A673 (cell line): Measurements from ENCODE around the gene TEX38. TPM values are rescaled to one million over a fixed set of nuclear protein-coding genes. Genes with fewer than 3 reads are reported as not detected.
A peak's percentile ranks its signal among the peaks of the same experiment; 100 is the strongest.
"Not testable (repeated sequence)": the region's sequence is repeated elsewhere in the genome, so short reads cannot be mapped to it uniquely, and the experiment has no call there.

Experiments used
- BruUV-seq: library from RNA; stranded (reverse); fragments of 400-500 nt; replicated peaks from 2 replicates; lab custom pipeline; 2021; lab: Mats Ljungman, UMichigan
- CTCF ChIA-PET: fragments of 300-600 bp; sonication (Branson Sonifier 250); formaldehyde crosslinking; loops from one replicate; lab custom pipeline; 2022; ENCODE audit warnings: antibody characterized with exemption; lab: Charles Lee
- POLR2A ChIA-PET: fragments of 300-600 bp; sonication (Branson Sonifier 250); formaldehyde crosslinking; loops from one replicate; lab custom pipeline; 2022; ENCODE audit warnings: antibody characterized with exemption; ENCODE audit not compliant: low non-redundant PET; lab: Charles Lee
- DNase-seq: peaks from one replicate; pipeline ENCODE4 v3.0.0-alpha.2; 2015; ENCODE audit warnings: low spot score
- H3K27ac ChIP-seq: fragments of 200-600 bp; sonication (generic); 2 replicates; pipeline ENCODE4 v1.5.1; 2016; ENCODE audit warnings: mixed run types, low read depth, mild to moderate bottlenecking, mixed read lengths, antibody characterized with exemption, low read length; ENCODE audit not compliant: poor library complexity, severe bottlenecking
- H3K27me3 ChIP-seq: fragments of 200-600 bp; sonication (generic); replicated peaks from 2 replicates; pipeline ENCODE4 v1.6.1; 2017; ENCODE audit warnings: mixed run types, low read depth, mild to moderate bottlenecking, mixed read lengths, antibody characterized with exemption, low read length; ENCODE audit not compliant: insufficient read depth, poor library complexity
- H3K36me3 ChIP-seq: fragments of 200-600 bp; sonication (generic); 2 replicates; pipeline ENCODE4 v1.6.1; 2016; ENCODE audit warnings: mixed run types, mild to moderate bottlenecking, mixed read lengths, antibody characterized with exemption, low read length; ENCODE audit not compliant: insufficient read depth, poor library complexity, severe bottlenecking
- H3K4me1 ChIP-seq: fragments of 200-600 bp; sonication (generic); 2 replicates; pipeline ENCODE4 v1.6.1; 2017; ENCODE audit warnings: mixed run types, mild to moderate bottlenecking, mixed read lengths, antibody characterized with exemption, low read length; ENCODE audit not compliant: insufficient read depth, poor library complexity, severe bottlenecking
- H3K4me3 ChIP-seq: fragments of 200-600 bp; sonication (generic); 2 replicates; pipeline ENCODE4 v1.5.1; 2016; ENCODE audit warnings: low read depth, mixed run types, mild to moderate bottlenecking, mixed read lengths, low read length; ENCODE audit not compliant: poor library complexity, severe bottlenecking
- H3K9me3 ChIP-seq: fragments of 200-600 bp; sonication (generic); 2 replicates; pipeline ENCODE4 v1.6.1; 2016; ENCODE audit warnings: mixed run types, low read depth, mild to moderate bottlenecking, mixed read lengths, antibody characterized with exemption, low read length; ENCODE audit not compliant: poor library complexity, severe bottlenecking
- EZH2 ChIP-seq: fragments of 200-600 bp; sonication (generic); IDR thresholded peaks from 2 replicates; pipeline ENCODE4 v1.6.1; 2017; ENCODE audit warnings: borderline replicate concordance, low read depth, mild to moderate bottlenecking, mixed read lengths, antibody characterized with exemption, low read length; ENCODE audit not compliant: poor library complexity, severe bottlenecking
- intact Hi-C: fragments of 100-400 bp; cut with micrococcal nuclease; formaldehyde crosslinking; loops from one replicate; pipeline ENCODE4 v1.10.0; 2022; ENCODE audit not compliant: unreplicated experiment
- total RNA-seq: library from RNA; stranded (reverse); gene quantifications from 2 replicates; pipeline ENCODE4 v1.2.3, GENCODE V29; 2021
- TF ChIP-seq, protein P1 (sequence below): fragments of 300-800, 200-600 bp; sonication (generic); conservative IDR thresholded peaks from 2 replicates; pipeline ENCODE4 v1.5.1; 2017; ENCODE audit warnings: low read depth, mild to moderate bottlenecking, antibody characterized with exemption, low read length, moderate library complexity, mixed read lengths

Gene TEX38
- total RNA-seq, 1 experiment from 2014 or later = not detected

DNA sequence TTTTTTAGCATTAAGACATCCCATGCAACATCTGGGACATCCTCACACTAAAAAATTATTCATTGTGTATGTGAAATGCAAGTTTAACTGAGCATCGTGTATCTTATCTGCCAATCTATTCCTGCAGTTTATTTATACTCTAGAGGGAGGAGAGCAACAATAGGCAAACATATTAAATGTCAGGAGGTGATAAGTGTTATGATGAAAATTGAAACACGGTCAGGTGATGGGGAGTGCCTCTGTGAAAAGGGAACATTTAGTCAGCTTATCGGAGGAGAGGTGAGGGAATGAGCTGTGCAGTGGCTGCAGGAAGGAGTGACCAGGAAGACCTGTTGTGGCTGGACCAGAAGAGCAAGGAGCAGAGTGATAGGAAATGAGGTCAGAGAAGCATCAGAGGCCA is 48.0 kb downstream of the TEX38 start:
- ChIA-PET POLR2A (no interaction called here), CTCF (no interaction called here)
- Histone ChIP-seq H3K4me1 (peaks cover 7% of the 10 kb centered on the region), H3K27me3 (no peaks in the 10 kb centered on the region), H3K36me3 (peaks cover 10% of the 10 kb centered on the region), H3K9me3 (no peaks in the 10 kb centered on the region), H3K27ac (peak overlapping the region; percentile 90), H3K4me3 (peak overlapping the region; percentile 98)
- intact Hi-C loops = no loop called here
- TF ChIP-seq, protein P1, sequence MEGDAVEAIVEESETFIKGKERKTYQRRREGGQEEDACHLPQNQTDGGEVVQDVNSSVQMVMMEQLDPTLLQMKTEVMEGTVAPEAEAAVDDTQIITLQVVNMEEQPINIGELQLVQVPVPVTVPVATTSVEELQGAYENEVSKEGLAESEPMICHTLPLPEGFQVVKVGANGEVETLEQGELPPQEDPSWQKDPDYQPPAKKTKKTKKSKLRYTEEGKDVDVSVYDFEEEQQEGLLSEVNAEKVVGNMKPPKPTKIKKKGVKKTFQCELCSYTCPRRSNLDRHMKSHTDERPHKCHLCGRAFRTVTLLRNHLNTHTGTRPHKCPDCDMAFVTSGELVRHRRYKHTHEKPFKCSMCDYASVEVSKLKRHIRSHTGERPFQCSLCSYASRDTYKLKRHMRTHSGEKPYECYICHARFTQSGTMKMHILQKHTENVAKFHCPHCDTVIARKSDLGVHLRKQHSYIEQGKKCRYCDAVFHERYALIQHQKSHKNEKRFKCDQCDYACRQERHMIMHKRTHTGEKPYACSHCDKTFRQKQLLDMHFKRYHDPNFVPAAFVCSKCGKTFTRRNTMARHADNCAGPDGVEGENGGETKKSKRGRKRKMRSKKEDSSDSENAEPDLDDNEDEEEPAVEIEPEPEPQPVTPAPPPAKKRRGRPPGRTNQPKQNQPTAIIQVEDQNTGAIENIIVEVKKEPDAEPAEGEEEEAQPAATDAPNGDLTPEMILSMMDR = no peak
- TF ChIP-seq EZH2 = no peak
- DNase-seq = no peak
- BruUV-seq = no TSS peak

DNA sequence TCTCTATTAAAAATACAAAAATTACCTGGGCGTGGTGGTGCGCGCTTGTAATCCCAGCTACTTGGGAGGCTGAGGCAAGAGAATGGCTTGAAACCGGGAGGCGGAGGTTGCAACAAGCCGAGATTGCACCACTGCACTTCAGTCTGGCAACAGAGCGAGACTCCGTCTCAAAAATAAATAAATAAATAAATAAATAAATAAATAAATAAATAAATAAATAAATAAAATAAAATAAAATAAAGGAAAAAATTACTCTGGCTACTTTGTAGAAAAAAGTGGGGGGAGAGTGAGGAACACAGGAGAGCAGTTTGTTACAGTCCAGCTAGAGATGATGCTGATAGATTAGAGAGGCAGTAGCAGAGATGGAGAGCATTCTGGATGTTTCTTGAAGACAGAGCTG is 48.7 kb downstream of the TEX38 start:
- intact Hi-C loops = not testable (repeated sequence)

DNA sequence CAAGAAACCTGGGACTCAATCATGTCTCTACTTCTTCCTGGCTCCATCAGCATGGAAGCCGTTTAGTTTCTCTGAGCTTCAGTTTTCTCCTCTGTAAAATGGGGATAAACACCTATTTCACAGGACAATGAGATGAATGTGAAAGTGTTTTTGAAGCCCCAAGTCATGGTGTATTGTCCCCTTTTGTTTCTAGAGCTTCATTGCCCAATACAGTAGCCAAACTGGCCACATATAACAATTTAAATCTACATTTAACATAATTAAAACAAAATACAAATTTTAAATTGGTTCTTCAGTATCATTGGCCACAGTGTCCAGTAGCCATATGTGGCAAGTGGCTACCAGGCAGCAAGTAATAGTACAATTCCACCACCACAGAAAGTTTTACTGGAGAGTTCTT is 49.5 kb downstream of the TEX38 start:
- H3K27ac ChIP-seq = no peak overlapping the region
- TF ChIP-seq, protein P1 = no peak
- TF ChIP-seq EZH2 = no peak
- no peak overlapping the region for H3K4me3 ChIP-seq
- no peaks in the 10 kb centered on the region for H3K27me3 ChIP-seq
- ChIA-PET CTCF (no interaction called here), POLR2A (no interaction called here)
- H3K36me3 ChIP-seq = no peaks in the 10 kb centered on the region
- peaks cover 7% of the 10 kb centered on the region for H3K4me1 ChIP-seq
- no peaks in the 10 kb centered on the region for H3K9me3 ChIP-seq
- DNase-seq = no peak
- no TSS peak for BruUV-seq
- intact Hi-C loops = no loop called here

More for the DNA sequence above, 48.7 kb downstream of the TEX38 start:
- H3K4me1 ChIP-seq, H3K9me3 ChIP-seq, H3K27ac ChIP-seq, H3K4me3 ChIP-seq, CTCF ChIA-PET, H3K36me3 ChIP-seq, DNase-seq, POLR2A ChIA-PET, H3K27me3 ChIP-seq, BruUV-seq: not testable (repeated sequence)

DNA sequence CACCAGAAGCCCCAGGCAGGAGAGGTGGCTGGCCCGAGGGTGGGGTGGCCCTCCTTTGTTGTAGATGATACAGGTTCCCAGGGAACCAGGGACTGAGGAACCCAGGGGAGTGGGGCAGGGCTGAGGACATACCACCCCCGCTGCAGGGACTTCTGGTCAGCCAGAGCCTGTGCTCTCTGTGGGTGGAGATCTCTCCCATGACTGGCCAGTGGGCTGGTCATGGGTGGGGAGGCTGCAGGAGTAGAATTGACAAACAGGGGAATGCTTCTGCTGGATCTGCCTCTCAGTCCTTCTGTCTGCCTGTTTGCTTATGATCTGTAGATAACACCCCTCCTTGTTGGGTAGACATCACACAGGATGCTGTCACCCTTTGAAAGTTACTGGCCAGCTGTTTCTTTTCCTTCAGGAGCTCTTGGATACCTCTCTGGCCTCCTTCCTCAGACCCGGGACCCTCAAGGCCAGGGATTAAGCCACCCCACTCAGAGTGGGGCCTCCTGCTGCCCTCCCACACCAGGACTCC is 50.1 kb downstream of the TEX38 start:
- no peak for TF ChIP-seq EZH2
- TF ChIP-seq, protein P1 = no peak
- intact Hi-C loops = no loop called here

More for the DNA sequence above, 50.1 kb downstream of the TEX38 start:
- H3K27me3 ChIP-seq = peaks cover 3% of the 10 kb centered on the region
- peaks cover 7% of the 10 kb centered on the region for H3K4me1 ChIP-seq
- no peak overlapping the region for H3K27ac ChIP-seq
- no peaks in the 10 kb centered on the region for H3K36me3 ChIP-seq
- ChIA-PET CTCF (interaction anchor here (0.7 kb wide), 1 partner anchor 137 kb away, joined by 4 read pairs; no protein-coding TSS in a partner anchor), POLR2A (no interaction called here)
- no peaks in the 10 kb centered on the region for H3K9me3 ChIP-seq
- BruUV-seq = no TSS peak
- no peak overlapping the region for H3K4me3 ChIP-seq
- no peak for DNase-seq
